H54 (cell line): Measurements from ENCODE around the gene KIAA1217.
"Not testable (repeated sequence)": the region's sequence is repeated elsewhere in the genome, so short reads cannot be mapped to it uniquely, and the experiment has no call there.

Experiments
- DNase-seq: peaks from one replicate; pipeline ENCODE4 v3.0.0; 2011; ENCODE audit warnings: low spot score, mixed read lengths; ENCODE audit not compliant: insufficient read length
- FAIRE-seq: peaks from 3 replicates; lab custom pipeline; 2011; peaks lifted over from hg19 to GRCh38; lab: Jason Lieb, UNC
- POLR2A ChIP-seq: IDR thresholded peaks from 2 replicates; pipeline ENCODE4 v1.6.1; 2011; ENCODE audit warnings: low read depth, mild to moderate bottlenecking, low read length

Gene KIAA1217

GRCh38 chr10:24333736-24334135 is 124.8 kb downstream of the KIAA1217 start:
- TF ChIP-seq POLR2A, result no peak
- DNase-seq, result no peak
- no peak for FAIRE-seq

GRCh38 chr10:24334279-24334939 is 125.5 kb downstream of the KIAA1217 start:
- FAIRE-seq (no peak), DNase-seq (no peak)
- no peak for TF ChIP-seq POLR2A

- DNase-seq, FAIRE-seq: not testable (repeated sequence)
Measured at GRCh38 chr10:24337723-24338122, 128.8 kb downstream of the KIAA1217 start.

GRCh38 chr10:24339387-24339786 is 130.4 kb downstream of the KIAA1217 start:
- FAIRE-seq, result no peak
- DNase-seq, result no peak
- TF ChIP-seq POLR2A, result no peak

GRCh38 chr10:24340446-24340845 is 131.5 kb downstream of the KIAA1217 start:
- no peak for DNase-seq
- TF ChIP-seq POLR2A, result no peak
- no peak for FAIRE-seq

- FAIRE-seq (no peak), DNase-seq (no peak)
- no peak for TF ChIP-seq POLR2A
Measured at GRCh38 chr10:24340883-24341282, 131.9 kb downstream of the KIAA1217 start.

- no peak for TF ChIP-seq POLR2A
- DNase-seq, result no peak
- FAIRE-seq, result no peak
Measured at GRCh38 chr10:24341371-24341770, 132.4 kb downstream of the KIAA1217 start.

- no peak for TF ChIP-seq POLR2A
- FAIRE-seq (no peak), DNase-seq (no peak)
Measured at GRCh38 chr10:24341897-24342296, 133.0 kb downstream of the KIAA1217 start.

GRCh38 chr10:24343686-24344085 is 134.7 kb downstream of the KIAA1217 start:
- no peak for FAIRE-seq
- DNase-seq, result no peak
- TF ChIP-seq POLR2A, result no peak

GRCh38 chr10:24344279-24344678 is 135.3 kb downstream of the KIAA1217 start:
- FAIRE-seq, result peak; percentile 97
- TF ChIP-seq POLR2A, result no peak
- DNase-seq, result peak; percentile 34

- TF ChIP-seq POLR2A, result no peak
- FAIRE-seq, result no peak
- no peak for DNase-seq
Measured at GRCh38 chr10:24344695-24345463, 135.9 kb downstream of the KIAA1217 start.

- no peak for DNase-seq
- no peak for FAIRE-seq
- no peak for TF ChIP-seq POLR2A
Measured at GRCh38 chr10:24346877-24347519, 138.1 kb downstream of the KIAA1217 start.

GRCh38 chr10:24349379-24350001 is 140.6 kb downstream of the KIAA1217 start:
- TF ChIP-seq POLR2A, result no peak
- DNase-seq (no peak), FAIRE-seq (no peak)

- no peak for DNase-seq
- no peak for FAIRE-seq
- no peak for TF ChIP-seq POLR2A
Measured at GRCh38 chr10:24350070-24350921, 141.4 kb downstream of the KIAA1217 start.

- FAIRE-seq, DNase-seq: not testable (repeated sequence)
Measured at GRCh38 chr10:24350922-24351225, 141.9 kb downstream of the KIAA1217 start.
